Activated T-cell treated with anti-CD3 and anti-CD28 coated beads, Interleukin-2, amount 50 U/mL, for 72 hours (primary cell): ENCODE results near the gene RGS13. TPM values are rescaled to one million over a fixed set of nuclear protein-coding genes. Genes with fewer than 3 reads are reported as not detected.
A peak's percentile ranks its signal among the peaks of the same experiment; 100 is the strongest.

Source experiments
- ATAC-seq, 2 donors: fragments of 150-1000 bp; cut with Tn5 transposase; replicated peaks in 1 of 2; 2 replicates each; pipeline ENCODE4 v1.10.0; 2021; ENCODE audit warnings: moderate library complexity in 2 of 2, mild to moderate bottlenecking in 1 of 2
- DNase-seq, 2 donors: peaks; one replicate each; pipeline ENCODE4 v3.0.0; 2021 to 2022; ENCODE audit warnings: mixed read lengths in 1 of 2
- H3K27ac Mint-ChIP-seq: one replicate; pipeline ENCODE4 v1.8.0; 2022; ENCODE audit warnings: mild to moderate bottlenecking, moderate library complexity, mixed read lengths
- H3K27me3 Mint-ChIP-seq: one replicate; pipeline ENCODE4 v1.8.0; 2022; ENCODE audit warnings: low read depth, mixed read lengths
- H3K36me3 Mint-ChIP-seq, 2 donors: one replicate each; pipeline ENCODE4 v1.8.0; 2022; ENCODE audit warnings: mixed read lengths in 2 of 2, mild to moderate bottlenecking in 1 of 2; ENCODE audit not compliant: insufficient read depth in 2 of 2
- H3K4me1 Mint-ChIP-seq: one replicate; pipeline ENCODE4 v1.8.0; 2022; ENCODE audit warnings: low read depth, mixed read lengths
- H3K4me3 Mint-ChIP-seq, 2 donors: one replicate each; pipeline ENCODE4 v1.8.0; 2022; ENCODE audit warnings: mild to moderate bottlenecking in 2 of 2, mixed read lengths in 2 of 2, moderate library complexity in 2 of 2
- H3K9me3 Mint-ChIP-seq, 2 donors: one replicate each; pipeline ENCODE4 v1.8.0; 2022; ENCODE audit warnings: mixed read lengths in 2 of 2
- total RNA-seq, 2 donors: library from RNA; stranded (reverse); gene quantifications; one replicate each; pipeline ENCODE4 v1.2.3, GENCODE V29; 2022

Gene RGS13
- total RNA-seq, 2 donors from 2014 or later, result not detected

DNA sequence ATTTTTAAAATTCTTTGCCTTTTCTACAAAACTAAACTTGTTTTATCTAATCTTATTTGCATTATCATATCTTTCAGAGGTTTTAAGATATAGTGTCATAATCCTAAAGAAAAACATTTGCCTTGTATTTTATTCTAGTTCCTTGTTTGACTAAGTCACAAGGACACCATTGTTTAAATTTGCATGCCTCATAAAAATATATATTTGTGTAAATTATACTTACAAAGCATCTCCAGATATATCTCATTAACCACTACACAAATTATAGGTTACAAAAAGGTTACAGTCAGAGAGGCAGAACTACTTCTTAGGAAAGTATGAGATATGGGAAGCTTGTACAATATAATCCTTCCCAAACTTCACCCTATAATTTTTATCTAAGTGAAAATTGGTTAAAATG is 4.2 kb upstream of the RGS13 start:
- ATAC-seq, result no peak
- peaks cover 6% of the 10 kb centered on the region for H3K4me1 Mint-ChIP-seq

DNA sequence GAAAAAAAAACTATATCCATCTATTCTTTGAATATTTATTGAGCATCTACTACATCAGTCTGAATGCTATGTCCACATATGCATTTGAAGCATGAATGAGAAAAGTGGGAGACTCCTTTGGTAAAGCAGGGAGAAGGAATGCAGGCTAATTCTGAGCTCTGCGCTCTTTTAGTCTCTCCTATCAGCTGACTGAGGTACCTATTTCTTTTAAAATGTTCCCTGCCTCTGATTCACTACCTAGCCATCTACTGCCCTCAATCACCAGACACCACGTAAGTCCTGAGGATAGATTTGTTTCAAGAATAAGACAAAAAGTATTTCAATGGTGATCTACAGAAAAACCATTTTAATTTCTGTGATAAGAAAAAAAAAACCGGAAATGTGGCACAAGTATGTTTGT is 3.8 kb upstream of the RGS13 start:
- Mint-ChIP-seq H3K27ac (no peak overlapping the region), H3K36me3 (no peaks in the 10 kb centered on the region), H3K4me3 (no peak overlapping the region), H3K9me3 (no peaks in the 10 kb centered on the region), H3K4me1 (peaks cover 6% of the 10 kb centered on the region), H3K27me3 (peaks cover 31% of the 10 kb centered on the region)
- DNase-seq (no peak), ATAC-seq (no peak)

More for the DNA sequence above, 4.2 kb upstream of the RGS13 start:
- peaks cover 31% of the 10 kb centered on the region for H3K27me3 Mint-ChIP-seq
- no peak for DNase-seq
- no peak overlapping the region for H3K27ac Mint-ChIP-seq
- H3K36me3 Mint-ChIP-seq, result no peaks in the 10 kb centered on the region
- no peaks in the 10 kb centered on the region for H3K9me3 Mint-ChIP-seq
- no peak overlapping the region for H3K4me3 Mint-ChIP-seq

- Mint-ChIP-seq H3K9me3 (no peaks in the 10 kb centered on the region), H3K27ac (no peak overlapping the region), H3K27me3 (peaks cover 31% of the 10 kb centered on the region), H3K4me1 (peaks cover 6% of the 10 kb centered on the region), H3K36me3 (no peaks in the 10 kb centered on the region), H3K4me3 (no peak overlapping the region)
- DNase-seq (no peak), ATAC-seq (no peak)
Observed at GRCh38 chr1:192632641-192633532, 3.1 kb upstream of the RGS13 start.

- H3K4me3 Mint-ChIP-seq, result no peak overlapping the region
- H3K36me3 Mint-ChIP-seq, result no peaks in the 10 kb centered on the region
- no peak for ATAC-seq
- H3K27me3 Mint-ChIP-seq, result peaks cover 31% of the 10 kb centered on the region
- H3K9me3 Mint-ChIP-seq, result no peaks in the 10 kb centered on the region
- H3K27ac Mint-ChIP-seq, result no peak overlapping the region
- H3K4me1 Mint-ChIP-seq, result peaks cover 6% of the 10 kb centered on the region
- DNase-seq, result no peak
Observed at GRCh38 chr1:192633533-192634253, 2.3 kb upstream of the RGS13 start.

- peaks cover 31% of the 10 kb centered on the region for H3K27me3 Mint-ChIP-seq
- no peaks in the 10 kb centered on the region for H3K9me3 Mint-ChIP-seq
- H3K27ac Mint-ChIP-seq, result no peak overlapping the region
- ATAC-seq (no peak), DNase-seq (no peak)
- no peaks in the 10 kb centered on the region for H3K36me3 Mint-ChIP-seq
- no peak overlapping the region for H3K4me3 Mint-ChIP-seq
- peaks cover 6% of the 10 kb centered on the region for H3K4me1 Mint-ChIP-seq
Observed at GRCh38 chr1:192635041-192635440, 906 bp upstream of the RGS13 start.

- H3K36me3 Mint-ChIP-seq, result no peaks in the 10 kb centered on the region
- H3K4me3 Mint-ChIP-seq, result peak overlapping the region; percentile 32 to 34
- no peaks in the 10 kb centered on the region for H3K9me3 Mint-ChIP-seq
- no peak overlapping the region for H3K27ac Mint-ChIP-seq
- H3K4me1 Mint-ChIP-seq, result peaks cover 12% of the 10 kb centered on the region
- H3K27me3 Mint-ChIP-seq, result peaks cover 14% of the 10 kb centered on the region
- DNase-seq, result no peak
- ATAC-seq, result peak; percentile 91 to 95
Observed at GRCh38 chr1:192639607-192640368, 3.8 kb downstream of the RGS13 start.

DNA sequence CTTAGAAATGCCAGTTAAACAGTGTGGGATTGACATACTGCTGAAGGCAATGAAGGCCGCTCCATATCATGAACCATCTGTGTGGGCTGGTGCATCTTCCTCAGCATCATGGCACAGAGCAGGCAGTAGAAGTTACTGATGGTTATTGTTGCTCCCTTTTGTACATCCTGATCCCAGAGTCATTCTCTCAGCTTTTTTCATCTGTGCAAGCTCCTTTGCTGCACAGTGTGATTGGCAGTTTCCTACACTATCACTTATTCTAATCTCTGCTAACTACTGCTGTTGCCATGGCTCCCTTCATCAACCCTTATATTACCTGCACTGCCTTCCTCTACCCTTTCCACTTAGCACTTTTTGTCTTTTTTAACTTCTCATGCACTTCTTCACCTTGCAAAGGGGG is 16.2 kb downstream of the RGS13 start:
- Mint-ChIP-seq H3K27me3 (peaks cover 24% of the 10 kb centered on the region), H3K4me3 (no peak overlapping the region), H3K27ac (no peak overlapping the region), H3K9me3 (no peaks in the 10 kb centered on the region), H3K4me1 (peaks cover 7% of the 10 kb centered on the region), H3K36me3 (no peaks in the 10 kb centered on the region)
- no peak for ATAC-seq
- no peak for DNase-seq

DNA sequence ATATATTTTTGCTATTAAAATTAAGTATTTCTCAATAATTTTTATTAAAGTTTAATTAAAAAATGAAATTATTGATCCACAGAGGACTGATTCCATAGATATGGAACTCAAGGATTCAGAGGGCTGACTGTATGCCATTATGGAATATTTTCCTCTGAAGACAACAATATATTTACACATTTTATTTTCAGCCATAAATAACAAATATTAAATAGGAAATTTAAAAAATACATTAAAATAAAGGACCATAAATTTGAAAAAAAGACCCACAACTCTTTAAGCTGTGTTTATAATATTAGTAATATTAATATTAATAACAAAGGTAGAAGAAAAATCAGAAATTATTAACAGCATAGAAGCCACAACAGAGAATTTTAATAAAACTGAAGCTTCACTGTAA is 18.2 kb downstream of the RGS13 start:
- H3K4me1 Mint-ChIP-seq, result peaks cover 7% of the 10 kb centered on the region
- H3K36me3 Mint-ChIP-seq, result no peaks in the 10 kb centered on the region
- H3K27ac Mint-ChIP-seq, result no peak overlapping the region
- no peak for DNase-seq
- peaks cover 18% of the 10 kb centered on the region for H3K27me3 Mint-ChIP-seq
- H3K9me3 Mint-ChIP-seq, result no peaks in the 10 kb centered on the region
- ATAC-seq, result no peak
- no peak overlapping the region for H3K4me3 Mint-ChIP-seq

GRCh38 chr1:192654591-192655251 is 18.8 kb downstream of the RGS13 start:
- H3K9me3 Mint-ChIP-seq, result no peaks in the 10 kb centered on the region
- peak overlapping the region in 1 of 2 donors; percentile 2 for H3K4me3 Mint-ChIP-seq
- DNase-seq (peak in 1 of 2 donors; percentile 6), ATAC-seq (peak; percentile 83 to 87)
- no peaks in the 10 kb centered on the region for H3K36me3 Mint-ChIP-seq
- H3K4me1 Mint-ChIP-seq, result peaks cover 7% of the 10 kb centered on the region
- H3K27ac Mint-ChIP-seq, result no peak overlapping the region
- peaks cover 18% of the 10 kb centered on the region for H3K27me3 Mint-ChIP-seq

DNA sequence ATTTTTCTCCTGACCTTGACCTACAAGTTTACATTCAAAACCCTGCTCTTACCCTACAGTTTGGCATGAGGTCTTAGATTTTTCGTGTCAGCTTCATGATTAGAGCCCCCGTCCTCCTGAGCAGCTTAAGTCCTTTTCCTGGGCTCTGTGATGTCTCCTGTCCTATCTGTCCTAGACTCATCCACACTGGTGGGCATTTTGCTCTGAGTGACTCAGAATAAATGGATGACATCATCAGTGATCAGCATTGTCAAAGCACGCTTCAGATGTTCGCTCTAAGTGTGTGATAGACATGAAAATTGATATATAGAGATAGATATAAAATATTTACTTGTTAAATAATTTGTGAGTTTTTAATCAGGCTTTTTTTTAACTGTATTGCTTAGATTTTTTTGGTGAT is 21.8 kb downstream of the RGS13 start:
- Mint-ChIP-seq H3K4me3 (no peak overlapping the region), H3K4me1 (peaks cover 7% of the 10 kb centered on the region), H3K27ac (no peak overlapping the region), H3K27me3 (peaks cover 10% of the 10 kb centered on the region), H3K36me3 (peaks cover 2 to 3% of the 10 kb centered on the region in 2 donors), H3K9me3 (peaks cover 2 to 3% of the 10 kb centered on the region in 2 donors)
- ATAC-seq (no peak), DNase-seq (no peak)

DNA sequence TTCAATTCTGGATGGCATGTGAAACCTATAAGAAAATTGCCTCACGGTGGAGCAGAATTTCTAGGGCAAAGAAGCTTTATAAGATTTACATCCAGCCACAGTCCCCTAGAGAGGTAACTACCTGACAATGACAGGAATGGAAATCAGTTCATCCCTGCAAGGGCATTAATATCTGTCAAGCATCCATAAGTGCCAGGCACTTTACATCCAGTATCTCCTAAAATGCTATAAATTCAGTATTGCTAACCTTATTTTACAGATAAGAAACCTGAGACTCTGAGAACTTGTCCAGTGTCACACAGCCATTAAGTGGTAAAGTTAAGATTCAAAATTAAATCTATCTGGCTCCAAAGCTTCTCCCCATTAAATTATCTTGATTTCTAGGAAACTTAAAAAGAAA is 22.3 kb downstream of the RGS13 start:
- DNase-seq, result no peak
- Mint-ChIP-seq H3K27ac (no peak overlapping the region), H3K4me1 (peaks cover 7% of the 10 kb centered on the region)

GRCh38 chr1:192660613-192661012 is 24.7 kb downstream of the RGS13 start:
- Mint-ChIP-seq H3K27ac (no peak overlapping the region), H3K36me3 (peaks cover 2 to 3% of the 10 kb centered on the region in 2 donors), H3K4me1 (no peaks in the 10 kb centered on the region), H3K9me3 (peaks cover 2 to 6% of the 10 kb centered on the region in 2 donors), H3K27me3 (peaks cover 10% of the 10 kb centered on the region), H3K4me3 (no peak overlapping the region)
- no peak for DNase-seq
- ATAC-seq, result no peak

More for the DNA sequence above, 22.3 kb downstream of the RGS13 start:
- ATAC-seq, result no peak
- H3K36me3 Mint-ChIP-seq, result peaks cover 2 to 3% of the 10 kb centered on the region in 2 donors
- no peak overlapping the region for H3K4me3 Mint-ChIP-seq
- H3K27me3 Mint-ChIP-seq, result peaks cover 10% of the 10 kb centered on the region
- peaks cover 2 to 3% of the 10 kb centered on the region in 2 donors for H3K9me3 Mint-ChIP-seq
